OCI-LY7 (cell line): Measurements from ENCODE around the gene EMD. TPM values are rescaled to one million over a fixed set of nuclear protein-coding genes. Genes with fewer than 3 reads are reported as not detected.
A peak's percentile ranks its signal among the peaks of the same experiment; 100 is the strongest.

Source experiments
- BruUV-seq: library from RNA; stranded (reverse); fragments of 400-500 nt; replicated peaks from 2 replicates; lab custom pipeline; 2021; lab: Mats Ljungman, UMichigan
- CTCF ChIA-PET: fragments of 300-600 bp; sonication (Branson Sonifier 250); formaldehyde crosslinking; loops from one replicate; lab custom pipeline; 2022; ENCODE audit warnings: antibody characterized with exemption; ENCODE audit not compliant: unreplicated experiment; lab: Charles Lee
- POLR2A ChIA-PET: fragments of 300-600 bp; sonication (Branson Sonifier 250); formaldehyde crosslinking; loops from one replicate; lab custom pipeline; 2022; ENCODE audit warnings: antibody characterized with exemption; lab: Charles Lee
- DNase-seq: peaks from one replicate; pipeline ENCODE4 v3.0.0-alpha.2; 2015; ENCODE audit warnings: low spot score
- H2AFZ ChIP-seq: fragments of 200-600 bp; sonication (generic), shearing (Covaris generic); 2 replicates; pipeline ENCODE4 v1.6.1; 2014; ENCODE audit warnings: mild to moderate bottlenecking, antibody characterized with exemption, low read length, moderate library complexity
- H3K27ac ChIP-seq: fragments of 200-600 bp; sonication (generic); 2 replicates; pipeline ENCODE4 v1.5.1; 2014; ENCODE audit warnings: mixed run types, low read depth, mild to moderate bottlenecking, moderate library complexity, low read length, inconsistent platforms; ENCODE audit not compliant: poor library complexity, severe bottlenecking
- H3K36me3 ChIP-seq: fragments of 200-600 bp; sonication (generic); 2 replicates; pipeline ENCODE4 v1.6.1; 2014; ENCODE audit warnings: mild to moderate bottlenecking, antibody characterized with exemption, low read length, moderate library complexity, mixed read lengths; ENCODE audit not compliant: insufficient read depth
- H3K4me1 ChIP-seq: fragments of 200-600 bp; sonication (generic); 2 replicates; pipeline ENCODE4 v1.5.1; 2014; ENCODE audit warnings: mild to moderate bottlenecking, low read length; ENCODE audit not compliant: insufficient read depth, poor library complexity, severe bottlenecking
- H3K4me2 ChIP-seq: fragments of 200-600 bp; sonication (generic); 2 replicates; pipeline ENCODE4 v1.6.1; 2014; ENCODE audit warnings: mild to moderate bottlenecking, low read length
- H3K4me3 ChIP-seq: fragments of 200-600 bp; sonication (generic); 2 replicates; pipeline ENCODE4 v1.5.1; 2014; ENCODE audit warnings: mild to moderate bottlenecking, low read depth, low read length; ENCODE audit not compliant: poor library complexity, severe bottlenecking
- H3K79me2 ChIP-seq: fragments of 200-600 bp; sonication (generic); 2 replicates; pipeline ENCODE4 v1.6.1; 2016; ENCODE audit warnings: low read depth, mild to moderate bottlenecking, low read length, moderate library complexity, mixed read lengths; ENCODE audit not compliant: insufficient read depth
- H3K9me2 ChIP-seq: fragments of 200-600 bp; sonication (generic); 2 replicates; pipeline ENCODE4 v1.6.1; 2016; ENCODE audit warnings: mild to moderate bottlenecking, low read length, mixed read lengths; ENCODE audit not compliant: insufficient read depth
- H3K9me3 ChIP-seq: fragments of 200-600 bp; sonication (generic); 2 replicates; pipeline ENCODE4 v1.6.1; 2014; ENCODE audit warnings: mild to moderate bottlenecking, mixed run types, low read length, mixed read lengths
- H4K20me1 ChIP-seq: fragments of 200-600 bp; sonication (generic); 2 replicates; pipeline ENCODE4 v1.6.1; 2014; ENCODE audit warnings: mild to moderate bottlenecking, antibody characterized with exemption, low read length, moderate library complexity, mixed read lengths; ENCODE audit not compliant: insufficient read depth
- CTCF ChIP-seq: fragments of 200-600 bp; sonication (generic); conservative IDR thresholded peaks from 2 replicates; pipeline ENCODE4 v1.5.1; 2014; ENCODE audit warnings: mild to moderate bottlenecking, antibody characterized with exemption, low read length, moderate library complexity, mixed read lengths
- EZH2phosphoT487 ChIP-seq: fragments of 200-600 bp; sonication (generic); IDR thresholded peaks from 2 replicates; pipeline ENCODE4 v1.6.1; 2018; ENCODE audit warnings: low read depth, borderline replicate concordance, mild to moderate bottlenecking, mixed run types, antibody characterized with exemption, low read length, moderate library complexity, mixed read lengths
- intact Hi-C: fragments of 100-400 bp; cut with micrococcal nuclease; formaldehyde crosslinking; loops from one replicate; pipeline ENCODE4 v1.10.0; 2022; ENCODE audit not compliant: unreplicated experiment
- total RNA-seq, 2 experiments: library from RNA; depleted of rRNA in 1 of 2; stranded (reverse); fragments of >200 nt in 1 of 2; shearing (Covaris generic) in 1 of 2; gene quantifications; 2 replicates each; pipeline ENCODE4 v1.2.3, GENCODE V29; 2014 to 2022

EMD gene
- total RNA-seq, 2 experiments from 2014 or later: 35.4 to 64.6 TPM

- H3K27ac ChIP-seq: peak overlapping the region; percentile 80
- intact Hi-C loops: loop anchor here (5.0 kb wide), 1 partner anchor 69 kb away; no protein-coding TSS in a partner anchor
- TF ChIP-seq EZH2phosphoT487: no peak
- TF ChIP-seq CTCF: no peak
Observed at GRCh38 chrX:154413142-154413541, 34.0 kb downstream of the EMD start.

GRCh38 chrX:154417157-154417556 lies 38.1 kb downstream of the EMD start:
- ChIA-PET CTCF (no interaction called here), POLR2A (no interaction called here)

More at GRCh38 chrX:154413142-154413541, 34.0 kb downstream of the EMD start:
- Histone ChIP-seq H2AFZ (no peak overlapping the region), H3K4me2 (peak overlapping the region; percentile 92; the same call in 1 of the 2 replicates), H3K36me3 (peaks cover 14% of the 10 kb centered on the region), H3K4me1 (peaks cover 24% of the 10 kb centered on the region), H4K20me1 (no peaks in the 10 kb centered on the region), H3K79me2 (no peaks in the 10 kb centered on the region), H3K9me3 (no peaks in the 10 kb centered on the region), H3K9me2 (no peaks in the 10 kb centered on the region), H3K4me3 (peak overlapping the region; percentile 91)
- BruUV-seq: no TSS peak
- ChIA-PET CTCF (no interaction called here), POLR2A (interaction anchor here (0.6 to 1.3 kb wide), 3 partner anchors 14 to 123 kb away, joined by 3 to 4 read pairs (median 4); no protein-coding TSS in a partner anchor)
- no peak for DNase-seq

More at GRCh38 chrX:154417157-154417556, 38.1 kb downstream of the EMD start:
- Histone ChIP-seq H3K9me2 (no peaks in the 10 kb centered on the region), H3K4me1 (peaks cover 10% of the 10 kb centered on the region), H3K4me2 (no peak overlapping the region), H2AFZ (no peak overlapping the region), H3K9me3 (no peaks in the 10 kb centered on the region), H3K4me3 (no peak overlapping the region), H4K20me1 (no peaks in the 10 kb centered on the region), H3K27ac (no peak overlapping the region), H3K36me3 (peaks cover 14% of the 10 kb centered on the region), H3K79me2 (no peaks in the 10 kb centered on the region)
- no TSS peak for BruUV-seq
- TF ChIP-seq CTCF: no peak
- TF ChIP-seq EZH2phosphoT487: no peak
- intact Hi-C loops: no loop called here
- DNase-seq: no peak
